Amniotic stem cell (primary cell): Measurements from ENCODE around the gene C10orf143.
"Not testable (repeated sequence)": the region's sequence is repeated elsewhere in the genome, so short reads cannot be mapped to it uniquely, and the experiment has no call there.

Experiments
- DNase-seq: peaks from one replicate; lab custom pipeline; 2025; lab: John Stamatoyannopoulos, UW

Gene C10orf143

GRCh38 chr10:130111113-130111851, 652 bp upstream of the C10orf143 start:
- DNase-seq: peak; percentile 96

- DNase-seq: peak; percentile 64
These were observed 809 bp downstream of the C10orf143 start for GRCh38 chr10:130109796-130110245.

GRCh38 chr10:130108934-130109604, 1.6 kb downstream of the C10orf143 start:
- DNase-seq: no peak

GRCh38 chr10:130108146-130108545, 2.5 kb downstream of the C10orf143 start:
- DNase-seq: not testable (repeated sequence)

GRCh38 chr10:130105724-130106123, 4.9 kb downstream of the C10orf143 start:
- no peak for DNase-seq

GRCh38 chr10:130099344-130099743, 11.3 kb downstream of the C10orf143 start:
- no peak for DNase-seq

GRCh38 chr10:130090565-130090964, 20.1 kb downstream of the C10orf143 start:
- DNase-seq: not testable (repeated sequence)

- no peak for DNase-seq
These were observed 30.2 kb downstream of the C10orf143 start for GRCh38 chr10:130080461-130080814.

GRCh38 chr10:130079614-130080460, 30.8 kb downstream of the C10orf143 start:
- DNase-seq: no peak

- DNase-seq: no peak
These were observed 32.5 kb downstream of the C10orf143 start for GRCh38 chr10:130078120-130078519.

- DNase-seq: no peak
These were observed 33.9 kb downstream of the C10orf143 start for GRCh38 chr10:130076681-130077080.

- no peak for DNase-seq
These were observed 36.0 kb downstream of the C10orf143 start for GRCh38 chr10:130074639-130075038.

GRCh38 chr10:130073912-130074311, 36.7 kb downstream of the C10orf143 start:
- DNase-seq: no peak

- DNase-seq: no peak
These were observed 38.4 kb downstream of the C10orf143 start for GRCh38 chr10:130072247-130072646.

- no peak for DNase-seq
These were observed 42.7 kb downstream of the C10orf143 start for GRCh38 chr10:130067893-130068292.

- DNase-seq: no peak
These were observed 43.9 kb downstream of the C10orf143 start for GRCh38 chr10:130066743-130067142.

- DNase-seq: no peak
These were observed 45.4 kb downstream of the C10orf143 start for GRCh38 chr10:130065251-130065650.

GRCh38 chr10:130064783-130065182, 45.8 kb downstream of the C10orf143 start:
- DNase-seq: no peak

GRCh38 chr10:130062976-130063375, 47.7 kb downstream of the C10orf143 start:
- no peak for DNase-seq

GRCh38 chr10:130062201-130062600, 48.4 kb downstream of the C10orf143 start:
- no peak for DNase-seq

GRCh38 chr10:130061760-130062159, 48.9 kb downstream of the C10orf143 start:
- no peak for DNase-seq

- no peak for DNase-seq
These were observed 56.6 kb downstream of the C10orf143 start for GRCh38 chr10:130054021-130054420.

- peak; percentile 47 for DNase-seq
These were observed 57.1 kb downstream of the C10orf143 start for GRCh38 chr10:130053561-130053960.
